Right lobe of liver (tissue), 6 donors: ENCODE measurements around the gene TRAF3IP1. TPM values are rescaled to one million over a fixed set of nuclear protein-coding genes. Genes with fewer than 3 reads are reported as not detected.

Source experiments
- ATAC-seq, 4 donors: fragments of 200-7000 bp; cut with Tn5 transposase; one replicate each; pipeline ENCODE4 v1.9.1; 2020; ENCODE audit warnings: mild to moderate bottlenecking in 4 of 4, moderate library complexity in 4 of 4
- DNase-seq, 3 donors: peaks; one replicate each; pipeline ENCODE4 v3.0.0-alpha.2; 2020
- H3K27ac ChIP-seq, 3 donors: fragments of 200-600 bp; one replicate each; pipeline ENCODE4 v1.8.0; 2022
- H3K27me3 ChIP-seq, 2 donors: fragments of 200-600 bp; one replicate each; pipeline ENCODE4 v1.8.0; 2022
- H3K36me3 ChIP-seq, 4 donors: fragments of 200-600 bp; sonication (generic) in 1 of 4; one replicate each; pipeline versions ENCODE4 v1.5.1 to v1.8.0; 2017 to 2022; ENCODE audit warnings: control low read depth in 1 of 4
- H3K4me1 ChIP-seq, 4 donors: fragments of 200-600 bp; sonication (generic) in 1 of 4; one replicate each; pipeline versions ENCODE4 v1.5.1 to v1.8.0; 2017 to 2022; ENCODE audit warnings: control low read depth in 1 of 4
- H3K4me3 ChIP-seq, 3 donors: fragments of 200-600 bp; one replicate each; pipeline ENCODE4 v1.8.0; 2022
- H3K9me3 ChIP-seq, 4 donors: fragments of 200-600 bp; sonication (generic) in 1 of 4; one replicate each; pipeline versions ENCODE4 v1.5.1 to v1.8.0; 2017 to 2022; ENCODE audit warnings: control low read depth in 1 of 4
- POLR2A ChIP-seq: fragments of 450-650 bp; IDR thresholded peaks from one replicate; pipeline ENCODE4 v1.6.1; 2017; ENCODE audit warnings: antibody characterized with exemption, mild to moderate bottlenecking
- whole genome bisulfite sequencing: methylation state at CpG from one replicate; pipeline ENCODE4 v1.1.6; 2018; ENCODE audit warnings: low coverage, low lambda C conversion rate; ENCODE audit not compliant: insufficient coverage; ENCODE audit errors: missing lambda C conversion rate; 5-methylcytosine and 5-hydroxymethylcytosine counted together
- intact Hi-C, 2 donors: fragments of 100-400 bp; cut with DNase I; formaldehyde crosslinking; loops; one replicate each; pipeline versions ENCODE4 v1.11.2 to v1.14.1; 2022
- total RNA-seq, 6 experiments: library from RNA; depleted of rRNA in 2 of 6; stranded (reverse); fragments of >200 nt in 2 of 6; fragmentation: NEBNext Ultra II Directional in 3 of 6; extraction: Animal tissue kit (Norgen Biotek cat#: 25700) in 3 of 6; gene quantifications; one replicate each; pipeline versions ENCODE4 v1.1.0 to v1.2.4, GENCODE V29; 2016 to 2023
- TF ChIP-seq, protein P1 (sequence below), 4 donors: fragments of 200-600 bp in 3 of 4; fragments of 450-650 bp in 1 of 4; IDR thresholded peaks; one replicate each; pipeline versions ENCODE4 v1.5.1 to v1.8.0; 2016 to 2022; ENCODE audit warnings: antibody characterized with exemption in 4 of 4, mild to moderate bottlenecking in 2 of 4
- donor health status: DM: no; HTN: yes; CAD: no.
- donor health status: DM: no; HTN: no; CAD: no.
- donor health status: DM: no; HTN: no; CAD: no.
- donor health status: DM: no; HTN: yes; CAD: no.
- donor health status: DM: no; HTN: yes; CAD: no.

TRAF3IP1 gene
- total RNA-seq, 6 experiments from 2014 or later: 4.6 to 12.0 (median 8.3) TPM

DNA sequence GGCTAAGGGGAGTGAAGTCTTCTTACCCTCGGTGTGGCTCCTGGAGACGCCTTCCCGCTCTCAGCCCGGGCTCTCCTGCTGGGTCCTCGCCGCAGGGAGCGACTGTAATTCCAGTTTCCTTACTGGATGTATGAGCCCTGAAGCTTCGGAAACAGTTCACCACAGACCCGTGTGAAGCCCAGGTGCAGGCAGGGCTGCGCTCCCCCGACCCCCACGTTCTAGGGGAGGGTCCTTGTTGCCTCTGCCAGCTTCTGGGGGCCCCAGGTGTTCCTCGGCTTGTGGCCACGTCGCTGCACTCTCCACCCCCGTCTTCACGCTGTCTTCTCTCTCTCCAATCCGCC lies 101.3 kb downstream of the TRAF3IP1 start:
- no peaks in the 10 kb centered on the region for H3K9me3 ChIP-seq
- 96% methylated on average over 6 of the region's 18 CpGs for WGBS
- no peaks in the 10 kb centered on the region for H3K36me3 ChIP-seq
- H3K4me1 ChIP-seq: peaks cover 0 to 6% (median 0%) of the 10 kb centered on the region in 4 donors
- no peaks in the 10 kb centered on the region for H3K27me3 ChIP-seq
- intact Hi-C loops: no loop called here
- TF ChIP-seq, protein P1, sequence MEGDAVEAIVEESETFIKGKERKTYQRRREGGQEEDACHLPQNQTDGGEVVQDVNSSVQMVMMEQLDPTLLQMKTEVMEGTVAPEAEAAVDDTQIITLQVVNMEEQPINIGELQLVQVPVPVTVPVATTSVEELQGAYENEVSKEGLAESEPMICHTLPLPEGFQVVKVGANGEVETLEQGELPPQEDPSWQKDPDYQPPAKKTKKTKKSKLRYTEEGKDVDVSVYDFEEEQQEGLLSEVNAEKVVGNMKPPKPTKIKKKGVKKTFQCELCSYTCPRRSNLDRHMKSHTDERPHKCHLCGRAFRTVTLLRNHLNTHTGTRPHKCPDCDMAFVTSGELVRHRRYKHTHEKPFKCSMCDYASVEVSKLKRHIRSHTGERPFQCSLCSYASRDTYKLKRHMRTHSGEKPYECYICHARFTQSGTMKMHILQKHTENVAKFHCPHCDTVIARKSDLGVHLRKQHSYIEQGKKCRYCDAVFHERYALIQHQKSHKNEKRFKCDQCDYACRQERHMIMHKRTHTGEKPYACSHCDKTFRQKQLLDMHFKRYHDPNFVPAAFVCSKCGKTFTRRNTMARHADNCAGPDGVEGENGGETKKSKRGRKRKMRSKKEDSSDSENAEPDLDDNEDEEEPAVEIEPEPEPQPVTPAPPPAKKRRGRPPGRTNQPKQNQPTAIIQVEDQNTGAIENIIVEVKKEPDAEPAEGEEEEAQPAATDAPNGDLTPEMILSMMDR (IDR thresholded peaks at IDR 0.05): no peak
- TF ChIP-seq POLR2A: no peak
- no peak overlapping the region for H3K4me3 ChIP-seq
- no peak for DNase-seq
- no peak overlapping the region for H3K27ac ChIP-seq
- no peak for ATAC-seq

- Histone ChIP-seq H3K36me3 (no peaks in the 10 kb centered on the region), H3K9me3 (no peaks in the 10 kb centered on the region), H3K4me3 (no peak overlapping the region), H3K27ac (no peak overlapping the region), H3K4me1 (peaks cover 0 to 6% (median 0%) of the 10 kb centered on the region in 4 donors), H3K27me3 (no peaks in the 10 kb centered on the region)
- 92% methylated on average over 4 of the region's 10 CpGs for WGBS
- intact Hi-C loops: no loop called here
- no peak for ATAC-seq
- no peak for DNase-seq
- TF ChIP-seq POLR2A: no peak
- TF ChIP-seq, protein P1 (IDR thresholded peaks at IDR 0.05): no peak
These were observed 102.0 kb downstream of the TRAF3IP1 start for GRCh38 chr2:238422285-238422684.

DNA sequence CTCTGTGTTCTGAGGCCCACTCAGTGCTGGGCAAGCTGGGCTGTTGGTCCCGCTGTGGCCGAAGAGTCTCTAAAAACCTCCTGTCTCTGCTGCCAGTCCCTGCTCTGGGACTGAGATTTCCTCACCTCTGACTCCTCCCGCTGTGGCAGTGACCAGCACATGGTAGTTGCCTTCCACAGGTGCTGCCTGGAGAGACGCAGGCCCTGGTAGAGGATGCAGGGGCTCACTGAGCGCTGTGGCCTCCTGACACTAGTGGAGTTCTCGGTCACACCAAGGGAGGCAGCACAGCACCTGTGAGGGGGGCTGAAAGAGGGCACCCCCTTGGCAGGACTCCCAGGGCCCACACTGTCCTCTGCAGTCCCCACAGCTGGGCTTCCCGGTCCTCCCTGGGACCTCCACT lies 102.6 kb downstream of the TRAF3IP1 start:
- DNase-seq: no peak
- intact Hi-C loops: no loop called here
- H3K27ac ChIP-seq: no peak overlapping the region
- ATAC-seq: no peak
- TF ChIP-seq, protein P1 (IDR thresholded peaks at IDR 0.05): no peak
- no peak for TF ChIP-seq POLR2A
- H3K27me3 ChIP-seq: no peaks in the 10 kb centered on the region
- no peaks in the 10 kb centered on the region for H3K9me3 ChIP-seq
- WGBS: 100% methylated on average over 2 of the region's 7 CpGs
- H3K4me3 ChIP-seq: no peak overlapping the region
- no peaks in the 10 kb centered on the region for H3K36me3 ChIP-seq
- peaks cover 0 to 13% (median 2%) of the 10 kb centered on the region in 4 donors for H3K4me1 ChIP-seq

DNA sequence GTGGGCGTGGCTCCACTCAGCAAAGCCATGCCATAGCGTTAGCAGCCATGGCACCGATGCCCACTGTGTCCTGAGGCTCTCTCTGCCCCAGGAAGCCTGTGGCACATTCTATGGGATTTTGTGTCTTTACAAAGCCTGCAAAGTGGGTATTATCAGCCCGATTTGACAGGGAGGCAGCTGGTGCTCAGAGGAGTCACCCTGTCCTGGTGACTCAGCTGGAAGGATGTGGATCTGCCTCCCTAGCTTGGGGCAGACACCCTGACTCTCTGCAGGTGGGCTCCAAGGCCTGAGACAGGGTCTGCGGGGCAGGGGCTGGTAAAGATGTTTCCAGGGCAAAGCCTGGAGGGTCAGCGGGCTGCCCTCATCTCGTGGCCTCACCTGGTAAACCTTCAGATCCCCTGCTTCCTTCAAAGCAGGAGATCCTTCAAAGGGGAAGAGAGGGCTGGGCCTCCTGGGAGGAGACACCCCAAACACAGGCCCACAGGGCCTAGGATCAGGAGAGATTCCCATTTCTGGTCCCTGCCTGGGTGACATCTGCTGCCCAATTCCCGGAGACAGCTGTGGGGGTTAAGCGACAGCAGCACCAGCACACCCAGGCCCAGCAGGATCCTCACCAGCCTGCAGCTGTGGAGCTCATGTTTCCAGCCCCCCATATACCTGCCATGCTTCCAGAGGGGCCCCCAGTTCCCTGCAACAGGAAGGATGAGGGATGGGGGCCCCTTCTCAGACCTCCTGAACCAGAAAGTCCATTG lies 103.4 kb downstream of the TRAF3IP1 start:
- H3K4me1 ChIP-seq: peaks cover 0 to 17% (median 4%) of the 10 kb centered on the region in 4 donors
- no peaks in the 10 kb centered on the region for H3K36me3 ChIP-seq
- WGBS: 80% methylated on average over 3 of the region's 9 CpGs
- no peaks in the 10 kb centered on the region for H3K27me3 ChIP-seq
- H3K27ac ChIP-seq: no peak overlapping the region
- no peaks in the 10 kb centered on the region for H3K9me3 ChIP-seq
- intact Hi-C loops: no loop called here
- no peak for DNase-seq
- no peak overlapping the region for H3K4me3 ChIP-seq
- no peak for ATAC-seq
- TF ChIP-seq, protein P1 (IDR thresholded peaks at IDR 0.05): no peak
- TF ChIP-seq POLR2A: no peak
